Measurements from ENCODE around the gene HAPSTR1. TPM values are rescaled to one million over a fixed set of nuclear protein-coding genes. Genes with fewer than 3 reads are reported as not detected.

Gene HAPSTR1
- total and polyA plus RNA-seq, 2 of the 13 experiments (the other 11 are each of a cell fraction or from before 2014, with no cell fraction given) = 25.2 to 83.2 TPM

- TF ChIP-seq JUND (CRISPR knock-in tag; IDR thresholded peaks at IDR 0.05) (peak; percentile 85), NFYB (CRISPR knock-in tag; IDR thresholded peaks at IDR 0.05) (no peak; the same call in 1 of the 2 replicates), ZSCAN25 (CRISPR knock-in tag; IDR thresholded peaks at IDR 0.05) (no peak), ARID5B (CRISPR knock-in tag; IDR thresholded peaks at IDR 0.05) (peak; percentile 87), TERF1 (CRISPR knock-in tag; IDR thresholded peaks at IDR 0.05) (no peak), ZBED4 (CRISPR knock-in tag; IDR thresholded peaks at IDR 0.05; ENCODE audit: borderline replicate concordance) (0 out of 2 replicates have a peak, but pooled peaks have one; percentile 15), ZNF441 (CRISPR knock-in tag; IDR thresholded peaks at IDR 0.05; ENCODE audit: borderline replicate concordance) (no peak; the same call in 1 of the 2 replicates), HNF1B (CRISPR knock-in tag; IDR thresholded peaks at IDR 0.05) (no peak), ZNF317 (CRISPR knock-in tag; IDR thresholded peaks at IDR 0.05) (peak; percentile 61; the same call in 1 of the 2 replicates), SUZ12 (IDR thresholded peaks at IDR 0.05; ENCODE audit: low read depth, low read length) (no peak), ZNF225 (CRISPR knock-in tag; IDR thresholded peaks at IDR 0.05) (no peak), HHEX (CRISPR knock-in tag; IDR thresholded peaks at IDR 0.05) (no peak), ZSCAN9 (CRISPR knock-in tag; IDR thresholded peaks at IDR 0.05; ENCODE audit: borderline replicate concordance) (no peak), SALL2 (CRISPR knock-in tag; IDR thresholded peaks at IDR 0.05) (0 out of 2 replicates have a peak, but pooled peaks have one; percentile 57), ZNF431 (CRISPR knock-in tag; IDR thresholded peaks at IDR 0.05; ENCODE audit: borderline replicate concordance, low read depth) (peak; percentile 77), GLMP (CRISPR knock-in tag; IDR thresholded peaks at IDR 0.05; ENCODE audit: borderline replicate concordance) (no peak), FIP1L1 (IDR thresholded peaks at IDR 0.05; ENCODE audit: borderline replicate concordance, insufficient read depth, low read depth, low read length) (0 out of 2 replicates have a peak, but pooled peaks have one; percentile 31), ZNF335 (CRISPR knock-in tag; IDR thresholded peaks at IDR 0.05) (no peak)
Measured at GRCh38 chr16:9047689-9048301, 43.6 kb upstream of the HAPSTR1 start (continued).
